GM19193 (cell line): Measurements from ENCODE around the gene SCAMP2.

Experiments used
- POLR2A ChIP-seq: IDR thresholded peaks from 4 replicates; pipeline ENCODE4 v1.6.1; 2011; ENCODE audit not compliant: insufficient read depth, insufficient read length; ENCODE audit errors: extremely low read depth

The SCAMP2 gene

GRCh38 chr15:74895830-74896229, 22.7 kb upstream of the SCAMP2 start:
- TF ChIP-seq POLR2A, result no peak

GRCh38 chr15:74893627-74894026, 20.5 kb upstream of the SCAMP2 start:
- no peak for TF ChIP-seq POLR2A

GRCh38 chr15:74892931-74893330, 19.8 kb upstream of the SCAMP2 start:
- TF ChIP-seq POLR2A, result no peak

- no peak for TF ChIP-seq POLR2A
Measured at GRCh38 chr15:74892313-74892712, 19.1 kb upstream of the SCAMP2 start.

GRCh38 chr15:74891469-74891868, 18.3 kb upstream of the SCAMP2 start:
- no peak for TF ChIP-seq POLR2A

GRCh38 chr15:74890665-74890960, 17.4 kb upstream of the SCAMP2 start:
- no peak for TF ChIP-seq POLR2A

GRCh38 chr15:74889883-74890664, 16.9 kb upstream of the SCAMP2 start, which contains the start of gene MPI:
Gene MPI, plus strand, starts transcription at chr15:74890042. Its CDS starts 32 bp downstream, at chr15:74890074.
- TF ChIP-seq POLR2A, result peak; percentile 96

GRCh38 chr15:74889390-74889882, 16.3 kb upstream of the SCAMP2 start:
- no peak for TF ChIP-seq POLR2A

GRCh38 chr15:74888716-74889115, 15.6 kb upstream of the SCAMP2 start:
- no peak for TF ChIP-seq POLR2A

- no peak for TF ChIP-seq POLR2A
Measured at GRCh38 chr15:74885461-74885860, 12.3 kb upstream of the SCAMP2 start.

GRCh38 chr15:74884428-74885223, 11.5 kb upstream of the SCAMP2 start:
- TF ChIP-seq POLR2A, result no peak

GRCh38 chr15:74882528-74882927, 9.4 kb upstream of the SCAMP2 start:
- no peak for TF ChIP-seq POLR2A

- no peak for TF ChIP-seq POLR2A
Measured at GRCh38 chr15:74878273-74878672, 5.1 kb upstream of the SCAMP2 start.

- no peak for TF ChIP-seq POLR2A
Measured at GRCh38 chr15:74873756-74874424, 725 bp upstream of the SCAMP2 start.

- TF ChIP-seq POLR2A, result no peak
Measured at GRCh38 chr15:74872702-74873035, 496 bp downstream of the SCAMP2 start.

- no peak for TF ChIP-seq POLR2A
Measured at GRCh38 chr15:74870436-74871215, 2.5 kb downstream of the SCAMP2 start.
